Glutamatergic neuron (in vitro differentiated cells): ENCODE measurements around the gene UNC93A. TPM values are rescaled to one million over a fixed set of nuclear protein-coding genes. Genes with fewer than 3 reads are reported as not detected.
"Not testable (repeated sequence)": the region's sequence is repeated elsewhere in the genome, so short reads cannot be mapped to it uniquely, and the experiment has no call there.

Experiments
- DNase-seq: peaks from one replicate; pipeline ENCODE4 v3.0.0; 2022
- H3K27ac Mint-ChIP-seq: one replicate; pipeline ENCODE4 v1.8.0; 2020; ENCODE audit warnings: mild to moderate bottlenecking, mixed read lengths, inconsistent platforms; ENCODE audit not compliant: unreplicated experiment
- H3K27me3 Mint-ChIP-seq: one replicate; pipeline ENCODE4 v1.8.0; 2020; ENCODE audit warnings: mild to moderate bottlenecking, moderate library complexity, mixed read lengths, inconsistent platforms; ENCODE audit not compliant: unreplicated experiment
- H3K36me3 Mint-ChIP-seq: one replicate; pipeline ENCODE4 v1.8.0; 2020; ENCODE audit warnings: mild to moderate bottlenecking, mixed read lengths, inconsistent platforms; ENCODE audit not compliant: unreplicated experiment
- H3K4me1 Mint-ChIP-seq: one replicate; pipeline ENCODE4 v1.8.0; 2020; ENCODE audit warnings: mild to moderate bottlenecking, low read depth, mixed read lengths, inconsistent platforms; ENCODE audit not compliant: unreplicated experiment
- H3K4me3 Mint-ChIP-seq: one replicate; pipeline ENCODE4 v1.8.0; 2020; ENCODE audit warnings: mild to moderate bottlenecking, mixed read lengths, inconsistent platforms; ENCODE audit not compliant: unreplicated experiment
- H3K9me3 Mint-ChIP-seq: one replicate; pipeline ENCODE4 v1.8.0; 2020; ENCODE audit warnings: mild to moderate bottlenecking, moderate library complexity, mixed read lengths, inconsistent platforms; ENCODE audit not compliant: unreplicated experiment
- CTCF ChIP-seq: fragments of 200-600 bp; sonication (generic); IDR thresholded peaks from one replicate; pipeline ENCODE4 v1.5.0; 2021; ENCODE audit not compliant: partially characterized antibody, unreplicated experiment
- total RNA-seq: library from RNA; stranded (reverse); fragmentation: NEBNext Ultra II Directional; extraction: Animal tissue kit (Norgen Biotek cat#: 25700); gene quantifications from one replicate; pipeline ENCODE4 v1.2.1, GENCODE V29; 2021; ENCODE audit not compliant: unreplicated experiment

UNC93A gene
- total RNA-seq, 1 donor from 2014 or later = not detected

GRCh38 chr6:167244991-167245390 lies 46.1 kb upstream of the UNC93A start:
- peaks cover 11% of the 10 kb centered on the region for H3K27me3 Mint-ChIP-seq
- DNase-seq = no peak
- H3K4me3 Mint-ChIP-seq = peak overlapping the region; percentile 52
- no peaks in the 10 kb centered on the region for H3K36me3 Mint-ChIP-seq
- H3K27ac Mint-ChIP-seq = peak overlapping the region; percentile 81
- peaks cover 17% of the 10 kb centered on the region for H3K9me3 Mint-ChIP-seq
- peaks cover 50% of the 10 kb centered on the region for H3K4me1 Mint-ChIP-seq
- TF ChIP-seq CTCF = no peak

GRCh38 chr6:167245591-167245990 lies 45.5 kb upstream of the UNC93A start:
- no peak overlapping the region for H3K4me3 Mint-ChIP-seq
- H3K4me1 Mint-ChIP-seq = peaks cover 47% of the 10 kb centered on the region
- H3K9me3 Mint-ChIP-seq = peaks cover 19% of the 10 kb centered on the region
- no peak for TF ChIP-seq CTCF
- peaks cover 11% of the 10 kb centered on the region for H3K27me3 Mint-ChIP-seq
- H3K27ac Mint-ChIP-seq = peak overlapping the region; percentile 81
- H3K36me3 Mint-ChIP-seq = no peaks in the 10 kb centered on the region
- no peak for DNase-seq

GRCh38 chr6:167247814-167248595 lies 43.1 kb upstream of the UNC93A start:
- Mint-ChIP-seq H3K27me3 (peaks cover 6% of the 10 kb centered on the region), H3K36me3 (no peaks in the 10 kb centered on the region), H3K27ac (no peak overlapping the region), H3K4me3 (peak overlapping the region; percentile 15), H3K9me3 (peaks cover 11% of the 10 kb centered on the region), H3K4me1 (peaks cover 31% of the 10 kb centered on the region)
- peak; percentile 16 for TF ChIP-seq CTCF
- DNase-seq = no peak

GRCh38 chr6:167248878-167249455 lies 42.1 kb upstream of the UNC93A start:
- not testable (repeated sequence) for H3K4me3 Mint-ChIP-seq, H3K36me3 Mint-ChIP-seq, DNase-seq, H3K9me3 Mint-ChIP-seq, H3K27me3 Mint-ChIP-seq
- Mint-ChIP-seq H3K27ac (peak overlapping the region; percentile 38), H3K4me1 (peaks cover 26% of the 10 kb centered on the region)

GRCh38 chr6:167252271-167252670 lies 38.8 kb upstream of the UNC93A start:
- Mint-ChIP-seq H3K27me3 (peaks cover 5% of the 10 kb centered on the region), H3K9me3 (peaks cover 6% of the 10 kb centered on the region), H3K4me3 (no peak overlapping the region), H3K36me3 (peaks cover 5% of the 10 kb centered on the region), H3K27ac (no peak overlapping the region), H3K4me1 (peaks cover 8% of the 10 kb centered on the region)
- no peak for TF ChIP-seq CTCF
- no peak for DNase-seq
